Measurements from ENCODE around the gene ADIPOR1. TPM values are rescaled to one million over a fixed set of nuclear protein-coding genes. Genes with fewer than 3 reads are reported as not detected.
A peak's percentile ranks its signal among the peaks of the same experiment; 100 is the strongest.
"Not testable (repeated sequence)": the region's sequence is repeated elsewhere in the genome, so short reads cannot be mapped to it uniquely, and the experiment has no call there.

ADIPOR1 gene
- total RNA-seq (ENCODE audit: unreplicated experiment): 52.9 TPM
- long read RNA-seq, transcript ADIPOR1-201 (8 exons, 2,177 nt): major isoform, 51 of 59 reads
- long read RNA-seq, partial matches to known transcripts: 4 of 59 reads
- long read RNA-seq, other reads (novel, unspliced or antisense): 3 of 59 reads

GRCh38 chr1:202957733-202958543 lies at the start of gene ADIPOR1:
TSS of gene ADIPOR1 (minus strand) at chr1:202958312. CDS start at chr1:202951070, 7,242 bp downstream.
- no peaks in the 10 kb centered on the region for H3K9me3 Mint-ChIP-seq (ENCODE audit: unreplicated experiment)
- TF ChIP-seq, protein P1, sequence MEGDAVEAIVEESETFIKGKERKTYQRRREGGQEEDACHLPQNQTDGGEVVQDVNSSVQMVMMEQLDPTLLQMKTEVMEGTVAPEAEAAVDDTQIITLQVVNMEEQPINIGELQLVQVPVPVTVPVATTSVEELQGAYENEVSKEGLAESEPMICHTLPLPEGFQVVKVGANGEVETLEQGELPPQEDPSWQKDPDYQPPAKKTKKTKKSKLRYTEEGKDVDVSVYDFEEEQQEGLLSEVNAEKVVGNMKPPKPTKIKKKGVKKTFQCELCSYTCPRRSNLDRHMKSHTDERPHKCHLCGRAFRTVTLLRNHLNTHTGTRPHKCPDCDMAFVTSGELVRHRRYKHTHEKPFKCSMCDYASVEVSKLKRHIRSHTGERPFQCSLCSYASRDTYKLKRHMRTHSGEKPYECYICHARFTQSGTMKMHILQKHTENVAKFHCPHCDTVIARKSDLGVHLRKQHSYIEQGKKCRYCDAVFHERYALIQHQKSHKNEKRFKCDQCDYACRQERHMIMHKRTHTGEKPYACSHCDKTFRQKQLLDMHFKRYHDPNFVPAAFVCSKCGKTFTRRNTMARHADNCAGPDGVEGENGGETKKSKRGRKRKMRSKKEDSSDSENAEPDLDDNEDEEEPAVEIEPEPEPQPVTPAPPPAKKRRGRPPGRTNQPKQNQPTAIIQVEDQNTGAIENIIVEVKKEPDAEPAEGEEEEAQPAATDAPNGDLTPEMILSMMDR (IDR thresholded peaks at IDR 0.05; ENCODE audit: unreplicated experiment): peak; percentile 21
- H3K36me3 Mint-ChIP-seq (ENCODE audit: low read depth, unreplicated experiment): peaks cover 17% of the 10 kb centered on the region
- H3K4me1 Mint-ChIP-seq (ENCODE audit: unreplicated experiment): peaks cover 35% of the 10 kb centered on the region
- peak within 1 kb of the TSS; percentile 97 for H3K4me3 Mint-ChIP-seq (ENCODE audit: unreplicated experiment)
- peak within 1 kb of the TSS; percentile 93 for H3K27ac Mint-ChIP-seq (ENCODE audit: unreplicated experiment)
- peaks cover 8% of the 10 kb centered on the region for H3K27me3 Mint-ChIP-seq (ENCODE audit: unreplicated experiment)
- peak; percentile 89 for DNase-seq (ENCODE audit: low spot score)

GRCh38 chr1:203006948-203007871 lies 49.1 kb upstream of the ADIPOR1 start, which contains the start of gene TMEM183A:
TSS of gene TMEM183A (plus strand) at chr1:203007374. CDS start at chr1:203007466, 92 bp downstream.
- Mint-ChIP-seq H3K27me3 (ENCODE audit: unreplicated experiment) (peaks cover 8% of the 10 kb centered on the region), H3K4me1 (ENCODE audit: unreplicated experiment) (peaks cover 22% of the 10 kb centered on the region), H3K9me3 (ENCODE audit: unreplicated experiment) (no peaks in the 10 kb centered on the region), H3K4me3 (ENCODE audit: unreplicated experiment) (peak within 1 kb of the TSS; percentile 97), H3K27ac (ENCODE audit: unreplicated experiment) (peak within 1 kb of the TSS; percentile 98), H3K36me3 (ENCODE audit: low read depth, unreplicated experiment) (peaks cover 17% of the 10 kb centered on the region)
- TF ChIP-seq, protein P1 (IDR thresholded peaks at IDR 0.05; ENCODE audit: unreplicated experiment): no peak
- peak; percentile 94 for DNase-seq (ENCODE audit: low spot score)

GRCh38 chr1:203005395-203006142 lies 47.5 kb upstream of the ADIPOR1 start:
- Mint-ChIP-seq H3K4me3 (ENCODE audit: unreplicated experiment) (peak overlapping the region; percentile 97), H3K27ac (ENCODE audit: unreplicated experiment) (peak overlapping the region; percentile 98), H3K4me1 (ENCODE audit: unreplicated experiment) (peaks cover 22% of the 10 kb centered on the region)
- not testable (repeated sequence) for H3K9me3 Mint-ChIP-seq (ENCODE audit: unreplicated experiment); H3K27me3 Mint-ChIP-seq (ENCODE audit: unreplicated experiment); DNase-seq (ENCODE audit: low spot score); H3K36me3 Mint-ChIP-seq (ENCODE audit: low read depth, unreplicated experiment)

DNA sequence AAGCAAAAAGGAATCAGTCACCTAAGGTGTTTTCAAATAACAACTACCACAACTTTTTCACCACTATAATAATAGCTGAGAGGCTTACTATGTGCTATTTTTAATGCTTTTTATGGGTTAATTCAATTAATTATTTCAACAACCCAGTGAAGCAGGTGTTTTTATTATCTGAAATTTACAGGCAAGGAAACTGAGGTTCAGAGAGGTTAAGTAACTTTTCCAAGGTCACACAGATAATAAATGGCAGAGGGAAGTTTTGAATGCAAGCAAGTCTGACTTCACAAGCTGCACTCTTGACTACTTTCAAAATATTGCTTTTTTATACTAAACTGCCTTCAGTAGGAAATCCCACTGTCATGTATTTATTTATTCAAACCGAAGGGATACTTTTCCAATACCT lies 44.8 kb upstream of the ADIPOR1 start:
- H3K27ac Mint-ChIP-seq (ENCODE audit: unreplicated experiment): no peak overlapping the region
- no peaks in the 10 kb centered on the region for H3K9me3 Mint-ChIP-seq (ENCODE audit: unreplicated experiment)
- H3K27me3 Mint-ChIP-seq (ENCODE audit: unreplicated experiment): peaks cover 11% of the 10 kb centered on the region
- DNase-seq (ENCODE audit: low spot score): no peak
- H3K36me3 Mint-ChIP-seq (ENCODE audit: low read depth, unreplicated experiment): no peaks in the 10 kb centered on the region
- no peak overlapping the region for H3K4me3 Mint-ChIP-seq (ENCODE audit: unreplicated experiment)
- peaks cover 14% of the 10 kb centered on the region for H3K4me1 Mint-ChIP-seq (ENCODE audit: unreplicated experiment)
- TF ChIP-seq, protein P1 (IDR thresholded peaks at IDR 0.05; ENCODE audit: unreplicated experiment): no peak

DNA sequence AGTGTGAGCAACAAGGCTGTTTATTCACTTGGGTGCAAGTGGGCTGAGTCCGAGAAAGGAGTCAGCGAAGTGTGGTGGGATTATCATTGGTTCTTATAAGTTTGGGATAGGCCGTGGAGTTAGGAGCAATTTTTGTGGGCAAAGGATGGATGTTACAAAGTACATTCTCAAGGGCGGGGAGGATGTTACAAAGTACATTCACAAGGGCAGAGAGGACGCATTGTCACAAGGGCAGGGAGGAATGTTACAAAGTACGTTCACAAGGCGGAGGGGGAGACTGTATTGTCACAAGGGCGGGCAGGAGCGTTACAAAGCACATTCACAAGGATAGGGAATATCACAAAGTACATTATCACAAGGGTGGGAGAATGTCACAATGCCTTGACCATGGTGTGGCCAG lies 43.9 kb upstream of the ADIPOR1 start:
- Mint-ChIP-seq H3K27me3 (ENCODE audit: unreplicated experiment) (peaks cover 10% of the 10 kb centered on the region), H3K27ac (ENCODE audit: unreplicated experiment) (peak overlapping the region; percentile 38), H3K4me1 (ENCODE audit: unreplicated experiment) (peaks cover 10% of the 10 kb centered on the region), H3K9me3 (ENCODE audit: unreplicated experiment) (no peaks in the 10 kb centered on the region), H3K36me3 (ENCODE audit: low read depth, unreplicated experiment) (no peaks in the 10 kb centered on the region), H3K4me3 (ENCODE audit: unreplicated experiment) (no peak overlapping the region)
- TF ChIP-seq, protein P1 (IDR thresholded peaks at IDR 0.05; ENCODE audit: unreplicated experiment): no peak
- DNase-seq (ENCODE audit: low spot score): no peak

All from endothelial cell (in vitro differentiated cells).